Loucy (cell line): ENCODE data around the gene BBX.

Experiments
- CTCF ChIP-seq: fragments of 200-600 bp; sonication (generic); conservative IDR thresholded peaks from 2 replicates; pipeline ENCODE4 v1.5.1; 2014; ENCODE audit warnings: mild to moderate bottlenecking, antibody characterized with exemption, low read length
- EZH2phosphoT487 ChIP-seq: fragments of 200-600 bp; IDR thresholded peaks from 2 replicates; pipeline ENCODE4 v1.6.1; 2018; ENCODE audit warnings: antibody characterized with exemption, mild to moderate bottlenecking, moderate library complexity, borderline replicate concordance

GRCh38 chr3:107661447-107662123, 138.8 kb downstream of the BBX start:
- TF ChIP-seq CTCF (no peak), EZH2phosphoT487 (no peak)
